Loucy (cell line): Measurements from ENCODE around the gene PYCR2.

ENCODE experiments used
- H2AFZ ChIP-seq: fragments of 200-600 bp; sonication (generic); 2 replicates; pipeline ENCODE4 v1.6.0; 2016; ENCODE audit warnings: antibody characterized with exemption, mild to moderate bottlenecking, low read length, moderate library complexity
- H3F3A ChIP-seq: fragments of 200-600 bp; 2 replicates; pipeline ENCODE4 v1.6.0; 2016; ENCODE audit warnings: antibody characterized with exemption, low read depth, mild to moderate bottlenecking
- H3K27me3 ChIP-seq: fragments of 200-600 bp; sonication (generic); 2 replicates; pipeline ENCODE4 v1.6.1; 2014; ENCODE audit warnings: low read length, mild to moderate bottlenecking; ENCODE audit not compliant: insufficient read depth, poor library complexity, severe bottlenecking
- H3K36me3 ChIP-seq: fragments of 200-600 bp; sonication (generic); 2 replicates; pipeline ENCODE4 v1.6.1; 2016; ENCODE audit warnings: low read length; ENCODE audit not compliant: insufficient read depth
- H3K4me1 ChIP-seq: fragments of 200-600 bp; sonication (generic); 2 replicates; pipeline ENCODE4 v1.5.1; 2014; ENCODE audit warnings: low read length, mild to moderate bottlenecking; ENCODE audit not compliant: insufficient read depth, poor library complexity, severe bottlenecking
- H3K4me2 ChIP-seq: fragments of 200-600 bp; sonication (generic); 2 replicates; pipeline ENCODE4 v1.6.0; 2014; ENCODE audit warnings: antibody characterized with exemption, low read length, low read depth, mild to moderate bottlenecking; ENCODE audit not compliant: poor library complexity, severe bottlenecking
- H3K4me3 ChIP-seq: fragments of 200-600 bp; sonication (generic); 2 replicates; pipeline ENCODE4 v1.5.1; 2014; ENCODE audit warnings: low read length, mild to moderate bottlenecking, mixed read lengths; ENCODE audit not compliant: poor library complexity, severe bottlenecking
- H3K79me2 ChIP-seq: fragments of 200-600 bp; sonication (generic); 2 replicates; pipeline ENCODE4 v1.6.1; 2014; ENCODE audit warnings: low read length; ENCODE audit not compliant: insufficient read depth
- H3K9ac ChIP-seq: fragments of 200-600 bp; sonication (generic); 2 replicates; pipeline ENCODE4 v1.6.0; 2014; ENCODE audit warnings: mild to moderate bottlenecking, low read depth, low read length, moderate library complexity; ENCODE audit not compliant: poor library complexity, severe bottlenecking
- H3K9me2 ChIP-seq: fragments of 200-600 bp; sonication (generic); replicated peaks from 2 replicates; pipeline ENCODE4 v1.6.1; 2016; ENCODE audit warnings: low read depth, low read length, mixed read lengths
- H3K9me3 ChIP-seq: fragments of 200-600 bp; sonication (generic); 2 replicates; pipeline ENCODE4 v1.6.1; 2014; ENCODE audit warnings: mild to moderate bottlenecking, antibody characterized with exemption, low read length, low read depth; ENCODE audit not compliant: insufficient read depth
- H4K20me1 ChIP-seq: fragments of 200-600 bp; sonication (generic); 2 replicates; pipeline ENCODE4 v1.6.0; 2014; ENCODE audit warnings: antibody characterized with exemption, low read length, mild to moderate bottlenecking; ENCODE audit not compliant: insufficient read depth, poor library complexity, severe bottlenecking
- EZH2phosphoT487 ChIP-seq: fragments of 200-600 bp; IDR thresholded peaks from 2 replicates; pipeline ENCODE4 v1.6.1; 2018; ENCODE audit warnings: antibody characterized with exemption, mild to moderate bottlenecking, moderate library complexity, borderline replicate concordance
- TF ChIP-seq, protein P1 (sequence below): fragments of 200-600 bp; sonication (generic); conservative IDR thresholded peaks from 2 replicates; pipeline ENCODE4 v1.5.1; 2014; ENCODE audit warnings: mild to moderate bottlenecking, antibody characterized with exemption, low read length

Gene PYCR2

DNA sequence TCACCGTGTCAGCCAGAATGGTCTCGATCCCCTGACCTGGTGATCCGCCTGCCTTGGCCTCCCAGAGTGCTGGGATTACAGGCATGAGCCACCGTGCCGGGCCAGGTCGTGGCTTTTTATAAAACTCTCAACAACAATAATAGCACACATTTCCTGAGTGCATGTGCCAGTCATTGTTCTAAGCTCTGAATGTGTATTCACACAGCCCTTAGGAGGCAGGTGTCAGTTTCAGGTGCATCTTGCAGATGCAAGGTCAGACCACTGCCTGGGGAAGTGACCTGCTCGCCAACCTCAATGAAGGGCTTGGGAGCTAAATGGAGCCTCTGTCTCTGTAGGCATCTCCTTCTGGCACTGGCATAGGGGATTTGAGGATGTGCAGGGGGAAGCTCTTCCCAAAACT is 18.5 kb upstream of the PYCR2 start:
- Histone ChIP-seq H3K4me2 (no peak overlapping the region), H3K9me2 (no peaks in the 10 kb centered on the region), H3F3A (no peaks in the 10 kb centered on the region), H3K27me3 (no peaks in the 10 kb centered on the region), H2AFZ (no peak overlapping the region), H3K36me3 (no peaks in the 10 kb centered on the region), H3K4me3 (no peak overlapping the region), H3K79me2 (no peaks in the 10 kb centered on the region), H3K9me3 (no peaks in the 10 kb centered on the region), H4K20me1 (no peaks in the 10 kb centered on the region), H3K9ac (no peak overlapping the region), H3K4me1 (peaks cover 13% of the 10 kb centered on the region)
- TF ChIP-seq, protein P1, sequence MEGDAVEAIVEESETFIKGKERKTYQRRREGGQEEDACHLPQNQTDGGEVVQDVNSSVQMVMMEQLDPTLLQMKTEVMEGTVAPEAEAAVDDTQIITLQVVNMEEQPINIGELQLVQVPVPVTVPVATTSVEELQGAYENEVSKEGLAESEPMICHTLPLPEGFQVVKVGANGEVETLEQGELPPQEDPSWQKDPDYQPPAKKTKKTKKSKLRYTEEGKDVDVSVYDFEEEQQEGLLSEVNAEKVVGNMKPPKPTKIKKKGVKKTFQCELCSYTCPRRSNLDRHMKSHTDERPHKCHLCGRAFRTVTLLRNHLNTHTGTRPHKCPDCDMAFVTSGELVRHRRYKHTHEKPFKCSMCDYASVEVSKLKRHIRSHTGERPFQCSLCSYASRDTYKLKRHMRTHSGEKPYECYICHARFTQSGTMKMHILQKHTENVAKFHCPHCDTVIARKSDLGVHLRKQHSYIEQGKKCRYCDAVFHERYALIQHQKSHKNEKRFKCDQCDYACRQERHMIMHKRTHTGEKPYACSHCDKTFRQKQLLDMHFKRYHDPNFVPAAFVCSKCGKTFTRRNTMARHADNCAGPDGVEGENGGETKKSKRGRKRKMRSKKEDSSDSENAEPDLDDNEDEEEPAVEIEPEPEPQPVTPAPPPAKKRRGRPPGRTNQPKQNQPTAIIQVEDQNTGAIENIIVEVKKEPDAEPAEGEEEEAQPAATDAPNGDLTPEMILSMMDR = no peak
- no peak for TF ChIP-seq EZH2phosphoT487

DNA sequence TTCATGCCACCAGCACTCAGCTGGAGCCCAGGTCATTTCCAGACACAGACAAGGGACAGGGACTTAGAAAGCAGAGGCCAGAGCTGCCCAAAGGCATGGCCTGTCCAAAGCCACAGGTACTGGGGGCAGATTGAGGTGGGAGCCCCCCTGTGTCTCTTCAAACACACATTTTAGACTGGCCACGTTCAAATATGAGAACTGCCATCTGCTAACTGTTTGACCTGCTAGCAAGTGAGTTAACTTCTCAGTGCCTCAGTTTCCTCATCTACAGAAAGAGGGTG is 17.8 kb upstream of the PYCR2 start:
- Histone ChIP-seq H3K4me2 (no peak overlapping the region), H3K27me3 (no peaks in the 10 kb centered on the region), H4K20me1 (no peaks in the 10 kb centered on the region), H3K9ac (no peak overlapping the region), H3K9me3 (no peaks in the 10 kb centered on the region), H3K4me3 (no peak overlapping the region), H3K79me2 (no peaks in the 10 kb centered on the region), H3K36me3 (no peaks in the 10 kb centered on the region), H3K9me2 (no peaks in the 10 kb centered on the region), H2AFZ (no peak overlapping the region), H3K4me1 (peaks cover 13% of the 10 kb centered on the region), H3F3A (no peaks in the 10 kb centered on the region)
- TF ChIP-seq EZH2phosphoT487 = no peak
- TF ChIP-seq, protein P1 = no peak

DNA sequence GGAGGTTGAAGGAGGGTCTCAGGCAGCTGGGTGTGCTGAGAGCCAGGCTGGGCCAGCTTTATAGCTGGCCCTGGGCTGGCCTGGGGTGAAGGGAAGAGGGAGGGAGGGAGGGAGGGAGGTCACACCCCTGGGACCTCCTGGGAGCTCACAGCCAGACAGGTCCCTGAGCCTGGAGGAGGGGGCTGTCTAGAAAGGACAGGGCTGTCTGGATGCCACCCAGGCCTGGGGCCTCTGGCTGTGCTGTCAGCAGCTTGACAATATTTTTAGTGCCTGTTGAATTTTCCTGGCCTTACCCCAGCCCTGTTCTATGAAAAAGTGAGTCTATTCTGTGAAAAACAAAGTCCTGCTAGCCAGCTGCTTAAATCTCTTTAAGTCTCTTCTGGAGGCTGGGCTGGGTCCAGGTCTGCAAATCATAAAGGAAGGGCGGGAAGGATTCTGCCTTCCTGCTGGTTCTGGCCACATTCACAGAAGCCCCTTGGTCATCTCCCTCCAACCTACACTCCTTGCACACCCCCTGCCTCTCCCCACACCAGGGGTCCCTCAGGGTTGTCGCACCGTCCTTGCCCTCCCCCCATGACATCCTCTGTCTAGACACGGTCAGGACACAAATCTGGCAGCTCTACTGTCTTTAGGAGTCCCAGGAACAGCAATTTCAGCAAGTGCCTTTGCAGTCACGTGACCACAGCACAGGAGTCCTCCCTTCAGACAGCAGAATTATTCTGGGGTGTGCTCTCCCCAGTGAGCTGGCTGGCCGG is 17.3 kb upstream of the PYCR2 start, which contains the start of gene LEFTY2:
TSS of gene LEFTY2 (minus strand) at position 34 of the 755 bp plus-strand sequence. CDS start 80 bp downstream, outside the sequence.
- no peaks in the 10 kb centered on the region for H4K20me1 ChIP-seq
- H3K4me2 ChIP-seq = no peak within 1 kb of the TSS
- H2AFZ ChIP-seq = no peak within 1 kb of the TSS
- no peaks in the 10 kb centered on the region for H3F3A ChIP-seq
- H3K36me3 ChIP-seq = no peaks in the 10 kb centered on the region
- H3K4me1 ChIP-seq = peaks cover 13% of the 10 kb centered on the region
- no peaks in the 10 kb centered on the region for H3K79me2 ChIP-seq
- H3K4me3 ChIP-seq = no peak within 1 kb of the TSS
- H3K9me2 ChIP-seq = no peaks in the 10 kb centered on the region
- no peaks in the 10 kb centered on the region for H3K27me3 ChIP-seq
- no peak for TF ChIP-seq EZH2phosphoT487
- TF ChIP-seq, protein P1 = no peak
- H3K9me3 ChIP-seq = no peaks in the 10 kb centered on the region
- no peak within 1 kb of the TSS for H3K9ac ChIP-seq
